ENCODE results near the gene EXOC3. TPM values are rescaled to one million over a fixed set of nuclear protein-coding genes. Genes with fewer than 3 reads are reported as not detected.
A peak's percentile ranks its signal among the peaks of the same experiment; 100 is the strongest.

Gene EXOC3
- total RNA-seq, 2 experiments from 2014 or later, result 67.7 to 68.8 TPM

DNA sequence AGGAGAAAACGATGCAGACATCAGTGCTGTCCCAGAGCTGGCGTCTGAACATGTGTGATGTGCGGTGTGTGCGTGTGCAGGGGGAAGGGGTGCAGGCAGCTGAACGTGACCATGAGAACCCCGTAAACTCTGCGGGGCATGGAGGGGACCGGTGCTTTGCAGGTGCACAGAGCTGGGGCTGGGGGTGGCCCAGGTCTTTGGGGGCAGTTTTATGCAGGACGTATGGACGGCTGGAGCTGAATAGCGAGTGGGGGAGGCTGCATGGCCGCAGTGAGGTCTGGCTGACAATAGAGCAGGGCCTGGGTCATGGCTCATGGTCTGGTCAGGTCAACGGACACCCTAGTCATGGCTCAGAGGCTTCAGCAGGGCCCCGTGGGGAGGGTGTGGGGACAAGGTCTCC lies 3.3 kb upstream of the EXOC3 start:
- no peak overlapping the region for H3K4me3 Mint-ChIP-seq
- ChIA-PET CTCF (interaction anchor here (1.5 kb wide), 1 partner anchor 123 kb away, joined by 3 read pairs; no protein-coding TSS in a partner anchor), POLR2A (interaction anchor here (0.8 kb wide), 1 partner anchor 220 kb away, joined by 3 read pairs; no protein-coding TSS in a partner anchor)
- no peaks in the 10 kb centered on the region for H3K27me3 Mint-ChIP-seq
- peaks cover 8% of the 10 kb centered on the region for H3K36me3 Mint-ChIP-seq (ENCODE audit: low read depth)
- H3K4me1 Mint-ChIP-seq, result peaks cover 21% of the 10 kb centered on the region
- H3K9me3 Mint-ChIP-seq, result no peaks in the 10 kb centered on the region
- no peak overlapping the region for H3K27ac Mint-ChIP-seq
- DNase-seq, result no peak

DNA sequence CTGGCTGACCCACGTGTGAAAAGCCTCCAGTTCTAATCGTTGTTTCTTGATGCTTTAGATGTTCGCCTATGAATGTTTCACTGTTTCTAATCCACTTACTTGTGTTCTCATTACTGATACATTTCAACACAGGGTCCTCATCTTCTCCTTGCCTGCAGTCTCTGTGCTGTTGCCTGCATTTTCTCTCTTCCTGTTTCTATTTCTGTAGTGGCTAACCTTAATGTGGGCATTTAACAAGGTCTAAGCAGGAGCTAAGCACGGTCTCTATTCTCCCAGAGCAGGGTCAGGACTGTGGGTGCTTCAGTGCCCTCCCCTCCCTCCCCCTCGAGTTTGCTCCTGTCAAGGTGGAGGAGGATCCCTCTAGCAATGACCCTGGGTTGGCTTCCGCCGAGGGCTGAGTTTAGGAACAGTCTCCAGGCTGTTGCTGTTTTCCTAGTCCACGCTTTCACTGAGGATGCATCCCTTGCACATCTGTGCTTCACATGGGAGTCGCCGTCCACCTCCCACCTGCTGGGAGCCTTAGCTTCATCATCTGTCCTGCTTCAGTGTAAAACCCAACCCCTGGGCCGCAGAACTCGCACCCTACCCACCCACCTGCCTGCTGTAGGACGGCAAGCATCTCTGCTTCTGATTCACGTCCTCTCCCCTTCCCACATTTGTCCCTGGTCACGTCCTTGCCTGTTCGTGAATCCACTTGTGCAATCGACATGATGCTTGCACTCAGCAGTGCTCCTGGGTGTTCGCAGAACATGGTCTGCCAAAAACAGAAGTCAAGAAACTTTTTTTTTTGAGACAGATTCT lies 2.4 kb upstream of the EXOC3 start:
- CTCF ChIA-PET, result no interaction called here

DNA sequence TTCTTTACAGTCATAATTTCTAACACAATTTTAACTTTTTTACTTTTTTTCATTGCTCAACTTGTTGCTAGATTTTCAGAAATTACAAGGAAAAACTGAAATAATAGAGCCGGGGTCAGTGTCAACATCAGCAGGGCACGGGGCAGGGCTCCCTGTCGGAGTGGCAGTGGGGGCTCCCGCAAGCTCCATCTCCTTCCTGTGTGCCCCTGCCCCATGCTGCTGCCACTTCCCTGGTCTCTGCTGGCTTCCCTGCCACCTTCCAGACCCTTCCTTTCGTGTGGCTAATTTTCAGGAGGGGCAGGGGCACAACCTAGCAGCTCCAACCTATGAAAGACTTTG lies 1.0 kb upstream of the EXOC3 start:
- DNase-seq, result no peak
- ChIA-PET CTCF (interaction anchor here (0.9 kb wide), 1 partner anchor 10 kb away, joined by 3 read pairs; no protein-coding TSS in a partner anchor), POLR2A (interaction anchor here (0.8 to 1.0 kb wide), 3 partner anchors 11 to 121 kb away, joined by 3 to 6 read pairs (median 4); partner anchors contain the start of gene AHRR)

More for the DNA sequence above, 2.4 kb upstream of the EXOC3 start:
- no peak overlapping the region for H3K4me3 Mint-ChIP-seq
- H3K27me3 Mint-ChIP-seq, result no peaks in the 10 kb centered on the region
- H3K36me3 Mint-ChIP-seq (ENCODE audit: low read depth), result peaks cover 12% of the 10 kb centered on the region
- H3K9me3 Mint-ChIP-seq, result no peaks in the 10 kb centered on the region
- POLR2A ChIA-PET, result interaction anchor here (0.8 to 1.0 kb wide), 2 partner anchors 57 to 221 kb away, joined by 3 read pairs; no protein-coding TSS in a partner anchor
- DNase-seq, result no peak
- peaks cover 26% of the 10 kb centered on the region for H3K4me1 Mint-ChIP-seq
- H3K27ac Mint-ChIP-seq, result no peak overlapping the region

DNA sequence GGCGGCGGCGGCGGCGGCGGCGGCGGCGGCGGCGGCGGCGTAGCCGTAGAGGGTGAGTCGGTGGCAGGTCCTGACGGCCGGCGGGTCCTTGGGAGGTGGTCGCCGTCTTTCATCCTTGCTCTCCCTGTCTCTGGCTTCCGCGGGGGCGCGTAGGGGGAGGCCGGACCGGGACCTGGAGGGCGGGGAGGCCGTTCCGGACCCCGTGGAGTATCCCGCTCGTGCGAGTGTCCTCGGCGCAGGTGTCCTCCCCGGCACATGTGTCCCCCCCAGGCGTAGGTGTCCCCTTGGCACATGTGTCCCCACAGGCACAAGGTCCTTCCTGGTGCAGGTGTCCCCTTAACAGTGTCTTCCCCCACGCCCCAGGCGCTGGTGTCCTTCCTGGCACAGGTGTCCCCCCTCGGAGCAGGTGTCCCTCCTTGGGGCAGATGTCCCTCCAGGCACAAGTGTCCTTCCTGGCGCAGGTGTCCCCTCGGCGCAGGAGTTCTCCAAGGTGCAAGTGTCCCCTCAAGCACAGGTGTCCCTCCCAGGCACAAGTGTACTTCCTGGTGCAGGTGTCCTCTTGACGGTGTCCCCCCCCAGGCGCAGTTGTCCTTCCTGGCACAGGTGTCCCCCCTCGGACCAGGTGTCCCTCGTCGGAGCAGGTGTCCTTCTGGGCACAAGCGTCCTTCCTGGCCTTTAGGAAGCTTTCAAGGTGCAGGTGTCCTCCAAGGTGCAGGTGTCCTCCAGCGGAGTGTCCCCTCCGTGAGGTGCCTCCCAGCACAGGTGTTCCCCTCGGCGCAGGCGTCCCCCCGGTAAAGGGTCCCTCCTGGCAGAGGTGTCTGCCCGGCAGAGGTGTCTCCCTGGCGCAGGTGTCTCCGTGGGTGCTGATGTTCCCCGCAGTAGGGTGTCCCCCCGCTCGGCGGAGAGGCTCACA lies 519 bp downstream of the EXOC3 start:
- H3K9me3 Mint-ChIP-seq, result no peaks in the 10 kb centered on the region
- peak; percentile 38 for DNase-seq
- H3K27ac Mint-ChIP-seq, result peak overlapping the region; percentile 71
- peak overlapping the region; percentile 97 for H3K4me3 Mint-ChIP-seq
- H3K36me3 Mint-ChIP-seq (ENCODE audit: low read depth), result peaks cover 33% of the 10 kb centered on the region
- H3K27me3 Mint-ChIP-seq, result no peaks in the 10 kb centered on the region
- POLR2A ChIA-PET, result interaction anchor here (1.0 to 1.4 kb wide), 6 partner anchors 22 to 101 kb away, joined by 3 to 5 read pairs (median 3); no protein-coding TSS in a partner anchor
- peaks cover 33% of the 10 kb centered on the region for H3K4me1 Mint-ChIP-seq
- CTCF ChIA-PET, result no interaction called here

More for the DNA sequence above, 1.0 kb upstream of the EXOC3 start:
- Mint-ChIP-seq H3K36me3 (ENCODE audit: low read depth) (peaks cover 19% of the 10 kb centered on the region), H3K9me3 (no peaks in the 10 kb centered on the region), H3K27me3 (no peaks in the 10 kb centered on the region), H3K27ac (peak overlapping the region; percentile 29), H3K4me1 (peaks cover 32% of the 10 kb centered on the region), H3K4me3 (peak overlapping the region; percentile 97)

DNA sequence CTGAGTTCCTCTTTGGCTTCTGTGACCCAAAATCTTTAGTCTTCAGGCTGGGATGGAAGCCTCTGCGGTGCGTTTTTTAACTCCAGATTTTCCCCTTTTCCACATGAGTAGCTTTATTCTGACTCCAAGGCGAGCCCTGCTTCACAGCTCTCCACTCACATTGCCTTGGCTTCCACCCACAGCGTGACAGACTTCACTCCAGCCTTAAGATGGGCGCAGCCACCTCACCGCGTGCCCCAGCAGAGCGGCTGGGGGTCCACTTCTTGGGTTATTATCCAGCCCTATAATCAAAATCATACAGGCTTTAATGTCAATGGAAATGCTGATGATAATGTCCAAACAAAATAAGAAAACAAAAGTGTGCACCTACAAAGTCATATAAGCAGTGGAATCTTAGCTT lies 1.2 kb downstream of the EXOC3 start:
- H3K4me3 Mint-ChIP-seq, result peak overlapping the region; percentile 97
- H3K4me1 Mint-ChIP-seq, result peaks cover 33% of the 10 kb centered on the region
- DNase-seq, result no peak
- H3K27ac Mint-ChIP-seq, result peak overlapping the region; percentile 71
- ChIA-PET POLR2A (interaction anchor here (1.4 kb wide), 1 partner anchor 22 kb away, joined by 3 read pairs; no protein-coding TSS in a partner anchor), CTCF (interaction anchor here (3.5 kb wide), 1 partner anchor 29 kb away, joined by 11 read pairs; no protein-coding TSS in a partner anchor)
- H3K36me3 Mint-ChIP-seq (ENCODE audit: low read depth), result peaks cover 40% of the 10 kb centered on the region
- H3K27me3 Mint-ChIP-seq, result no peaks in the 10 kb centered on the region
- H3K9me3 Mint-ChIP-seq, result no peaks in the 10 kb centered on the region

DNA sequence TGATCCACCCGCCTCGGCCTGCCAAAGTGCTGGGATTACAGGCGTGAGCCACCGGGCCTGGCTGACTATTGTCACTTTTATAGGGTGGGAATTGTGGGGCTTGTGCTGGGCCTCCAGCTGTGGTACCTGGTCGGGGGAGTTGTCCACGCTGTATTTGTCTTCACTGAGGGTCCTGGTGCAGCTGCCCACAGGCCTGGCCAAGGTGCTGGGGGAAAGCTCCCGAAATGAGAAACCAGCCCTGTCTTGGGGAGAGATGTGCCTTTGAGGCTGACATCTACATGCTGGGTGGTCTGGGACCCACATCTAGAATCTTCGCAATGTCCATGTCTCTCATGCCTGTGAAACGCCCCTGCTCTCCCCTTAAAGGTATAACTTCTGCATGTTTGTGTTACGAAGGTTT lies 2.6 kb downstream of the EXOC3 start:
- no peak overlapping the region for H3K4me3 Mint-ChIP-seq
- no peaks in the 10 kb centered on the region for H3K27me3 Mint-ChIP-seq
- H3K4me1 Mint-ChIP-seq, result peaks cover 33% of the 10 kb centered on the region
- no peak for DNase-seq
- ChIA-PET CTCF (interaction anchor here (1.0 to 3.5 kb wide), 7 partner anchors 10 to 257 kb away, joined by 3 to 11 read pairs (median 6); partner anchors contain the start of gene PDCD6), POLR2A (interaction anchor here (1.5 to 2.4 kb wide), 2 partner anchors 18 to 27 kb away, joined by 4 to 6 read pairs; no protein-coding TSS in a partner anchor)
- no peaks in the 10 kb centered on the region for H3K9me3 Mint-ChIP-seq
- H3K36me3 Mint-ChIP-seq (ENCODE audit: low read depth), result peaks cover 54% of the 10 kb centered on the region
- no peak overlapping the region for H3K27ac Mint-ChIP-seq

DNA sequence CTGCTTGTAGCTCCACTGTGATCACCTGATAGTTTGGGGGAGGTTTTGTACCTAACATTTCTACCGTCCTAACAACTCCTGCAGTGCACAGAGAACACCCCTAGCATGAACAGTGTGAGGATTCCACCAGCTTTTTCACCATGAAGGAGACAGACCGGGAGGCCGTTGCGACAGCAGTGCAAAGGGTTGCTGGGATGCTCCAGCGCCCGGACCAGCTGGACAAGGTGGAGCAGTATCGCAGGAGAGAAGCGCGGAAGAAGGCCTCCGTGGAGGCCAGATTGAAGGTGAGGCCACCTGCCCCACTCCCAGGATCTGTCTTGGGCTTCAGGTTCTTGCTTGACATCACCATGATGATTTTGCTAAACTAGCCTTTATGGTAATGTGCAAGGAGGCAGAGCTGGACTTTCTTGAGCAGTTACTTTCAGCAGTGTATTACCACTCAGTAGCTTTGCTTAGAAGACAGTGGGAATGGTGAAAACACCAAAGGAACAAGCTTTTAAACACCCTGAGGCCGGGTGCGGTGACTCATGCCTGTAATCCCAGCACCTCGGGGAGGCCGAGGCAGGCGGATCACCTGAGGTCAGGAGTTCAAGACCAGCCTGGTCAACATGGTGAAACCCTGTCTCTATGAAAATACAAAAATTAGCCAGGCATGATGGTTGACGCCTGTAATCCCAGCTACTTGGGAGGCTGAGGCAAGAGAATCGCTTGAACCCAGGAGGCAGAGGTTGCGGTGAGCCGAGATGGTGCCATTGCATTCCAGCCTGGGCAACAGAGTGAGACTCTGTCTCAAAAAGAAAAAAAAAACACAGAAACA lies 3.3 kb downstream of the EXOC3 start:
- peaks cover 60% of the 10 kb centered on the region for H3K36me3 Mint-ChIP-seq (ENCODE audit: low read depth)
- DNase-seq, result no peak
- peaks cover 33% of the 10 kb centered on the region for H3K4me1 Mint-ChIP-seq

DNA sequence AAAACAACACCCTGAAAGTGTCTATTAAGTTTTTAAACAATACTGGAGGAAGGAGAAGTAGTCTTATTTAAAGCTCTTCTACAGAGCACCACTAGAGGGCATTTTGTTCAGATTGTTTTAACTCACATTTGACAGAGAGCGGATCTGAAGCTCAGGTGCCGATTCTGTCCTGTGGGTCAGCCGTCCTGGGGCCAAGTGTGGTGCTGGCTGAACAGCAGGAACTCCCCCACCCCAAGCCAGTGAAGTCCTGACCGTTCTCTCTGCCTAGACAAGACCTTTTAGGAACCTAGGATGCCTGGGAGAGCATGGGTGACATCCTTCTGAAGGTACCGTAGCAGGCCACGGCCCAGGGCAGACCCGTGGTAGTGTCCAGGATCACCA lies 3.9 kb downstream of the EXOC3 start:
- H3K27ac Mint-ChIP-seq, result no peak overlapping the region
- no peak for DNase-seq
- H3K4me1 Mint-ChIP-seq, result peaks cover 30% of the 10 kb centered on the region
- ChIA-PET POLR2A (interaction anchor here (1.0 to 2.4 kb wide), 5 partner anchors 10 to 165 kb away, joined by 3 to 6 read pairs (median 3); partner anchors contain the start of gene CEP72), CTCF (interaction anchor here (0.8 to 3.5 kb wide), 21 partner anchors 9 to 258 kb away, joined by 3 to 14 read pairs (median 4); no protein-coding TSS in a partner anchor)
- no peaks in the 10 kb centered on the region for H3K27me3 Mint-ChIP-seq
- no peak overlapping the region for H3K4me3 Mint-ChIP-seq
- H3K9me3 Mint-ChIP-seq, result peaks cover 5% of the 10 kb centered on the region
- H3K36me3 Mint-ChIP-seq (ENCODE audit: low read depth), result peaks cover 66% of the 10 kb centered on the region

More for the DNA sequence above, 3.3 kb downstream of the EXOC3 start:
- Mint-ChIP-seq H3K4me3 (no peak overlapping the region), H3K27ac (no peak overlapping the region), H3K27me3 (no peaks in the 10 kb centered on the region), H3K9me3 (no peaks in the 10 kb centered on the region)
- ChIA-PET POLR2A (interaction anchor here (0.7 to 2.4 kb wide), 6 partner anchors 11 to 166 kb away, joined by 3 to 6 read pairs (median 3); partner anchors contain the start of gene CEP72), CTCF (interaction anchor here (0.6 to 3.5 kb wide), 24 partner anchors 8 to 258 kb away, joined by 3 to 14 read pairs (median 4); partner anchors contain the start of gene PDCD6)

DNA sequence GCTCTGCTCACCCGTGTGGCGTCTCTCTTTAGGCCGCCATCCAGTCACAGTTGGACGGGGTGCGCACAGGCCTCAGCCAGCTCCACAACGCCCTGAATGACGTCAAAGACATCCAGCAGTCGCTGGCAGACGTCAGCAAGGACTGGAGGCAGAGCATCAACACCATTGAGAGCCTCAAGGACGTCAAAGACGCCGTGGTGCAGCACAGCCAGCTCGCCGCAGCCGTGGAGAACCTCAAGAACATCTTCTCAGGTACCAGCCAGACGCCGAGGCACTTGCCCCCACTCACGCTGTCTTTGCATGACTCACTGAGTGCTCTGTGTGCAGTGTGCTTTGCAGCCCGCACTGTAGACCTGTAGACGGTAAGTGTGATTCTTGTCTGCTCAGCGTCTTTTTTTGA lies 4.5 kb downstream of the EXOC3 start:
- H3K9me3 Mint-ChIP-seq, result peaks cover 11% of the 10 kb centered on the region
- ChIA-PET POLR2A (interaction anchor here (1.2 to 2.4 kb wide), 3 partner anchors 9 to 25 kb away, joined by 3 to 6 read pairs (median 4); no protein-coding TSS in a partner anchor), CTCF (interaction anchor here (0.8 to 3.5 kb wide), 17 partner anchors 10 to 259 kb away, joined by 3 to 14 read pairs (median 4); no protein-coding TSS in a partner anchor)
- peaks cover 70% of the 10 kb centered on the region for H3K36me3 Mint-ChIP-seq (ENCODE audit: low read depth)
- DNase-seq, result no peak
- H3K27me3 Mint-ChIP-seq, result no peaks in the 10 kb centered on the region
- no peak overlapping the region for H3K4me3 Mint-ChIP-seq
- no peak overlapping the region for H3K27ac Mint-ChIP-seq
- H3K4me1 Mint-ChIP-seq, result peaks cover 30% of the 10 kb centered on the region

DNA sequence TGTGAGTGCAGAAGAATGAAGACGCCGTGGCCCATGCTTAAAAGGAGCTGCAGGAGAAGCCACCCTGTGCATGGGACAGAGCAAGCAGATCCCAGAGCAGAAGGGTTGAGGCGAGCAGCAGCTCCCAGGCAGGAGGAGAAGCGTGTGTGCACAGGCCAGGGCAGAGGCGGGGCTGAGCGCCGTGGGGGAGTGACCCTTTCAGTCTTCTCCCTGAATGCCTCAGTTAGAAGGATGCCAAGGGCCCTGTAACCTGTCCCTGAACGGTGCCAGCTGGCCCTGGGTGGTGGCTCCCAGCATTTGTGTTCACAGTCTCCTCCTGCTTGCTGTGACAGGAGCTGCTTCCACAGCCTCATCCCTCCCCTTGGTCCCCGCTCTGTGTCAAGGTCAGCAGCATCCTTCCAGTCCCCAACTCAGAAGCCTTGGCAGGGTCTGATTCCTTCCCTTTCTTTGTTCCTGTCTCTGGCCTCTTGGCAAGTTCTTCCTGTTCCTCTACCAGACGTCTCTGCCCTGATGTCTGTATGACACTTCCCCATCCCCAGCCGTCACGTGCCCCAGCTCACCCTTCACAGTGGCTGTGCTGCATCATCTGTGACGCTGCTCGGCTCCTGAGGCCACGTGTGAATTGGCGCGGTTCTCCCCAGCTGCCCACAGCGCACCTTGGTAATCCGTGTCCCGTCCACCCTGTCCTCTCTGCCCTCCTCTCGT lies 5.2 kb downstream of the EXOC3 start:
- POLR2A ChIA-PET, result no interaction called here
- no peak for DNase-seq

DNA sequence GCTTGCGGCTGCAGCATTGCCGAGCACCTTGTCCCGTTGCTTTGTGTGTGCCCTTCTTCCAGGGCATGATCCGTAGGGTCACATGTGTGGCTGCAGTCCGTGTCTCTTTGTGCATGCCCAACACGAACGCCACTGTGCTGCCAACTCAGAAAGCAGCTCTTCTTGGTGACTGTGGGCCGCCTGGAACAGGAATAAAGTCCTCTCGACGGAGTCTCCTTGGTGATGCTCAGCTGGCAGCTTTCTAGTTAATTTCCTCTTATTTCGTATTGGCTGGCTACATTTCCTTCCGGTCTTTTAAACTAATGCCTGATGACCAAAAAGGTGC lies 5.8 kb downstream of the EXOC3 start:
- Mint-ChIP-seq H3K4me3 (no peak overlapping the region), H3K27me3 (no peaks in the 10 kb centered on the region), H3K36me3 (ENCODE audit: low read depth) (peaks cover 80% of the 10 kb centered on the region), H3K27ac (no peak overlapping the region), H3K4me1 (peaks cover 38% of the 10 kb centered on the region), H3K9me3 (peaks cover 15% of the 10 kb centered on the region)
- no peak for DNase-seq
- POLR2A ChIA-PET, result no interaction called here
- CTCF ChIA-PET, result interaction anchor here (0.5 to 1.7 kb wide), 4 partner anchors 23 to 178 kb away, joined by 3 to 6 read pairs (median 4); no protein-coding TSS in a partner anchor

More for the DNA sequence above, 5.2 kb downstream of the EXOC3 start:
- H3K4me3 Mint-ChIP-seq, result no peak overlapping the region
- H3K9me3 Mint-ChIP-seq, result peaks cover 15% of the 10 kb centered on the region
- no peak overlapping the region for H3K27ac Mint-ChIP-seq
- H3K27me3 Mint-ChIP-seq, result no peaks in the 10 kb centered on the region
- peaks cover 75% of the 10 kb centered on the region for H3K36me3 Mint-ChIP-seq (ENCODE audit: low read depth)
- H3K4me1 Mint-ChIP-seq, result peaks cover 35% of the 10 kb centered on the region
- CTCF ChIA-PET, result interaction anchor here (0.5 to 1.7 kb wide), 5 partner anchors 22 to 177 kb away, joined by 3 to 6 read pairs (median 3); no protein-coding TSS in a partner anchor

All from activated CD4-positive, alpha-beta memory T cell treated with anti-CD3 and anti-CD28 coated beads, Interleukin-2, amount 10 ng/mL, durations not matched to agents 7 days and 5 days (primary cell).